Measurements from ENCODE around the gene ASIC2. TPM values are rescaled to one million over a fixed set of nuclear protein-coding genes. Genes with fewer than 3 reads are reported as not detected.

Gene ASIC2
- total RNA-seq, 1 experiment from 2014 or later, result 0.09 TPM

DNA sequence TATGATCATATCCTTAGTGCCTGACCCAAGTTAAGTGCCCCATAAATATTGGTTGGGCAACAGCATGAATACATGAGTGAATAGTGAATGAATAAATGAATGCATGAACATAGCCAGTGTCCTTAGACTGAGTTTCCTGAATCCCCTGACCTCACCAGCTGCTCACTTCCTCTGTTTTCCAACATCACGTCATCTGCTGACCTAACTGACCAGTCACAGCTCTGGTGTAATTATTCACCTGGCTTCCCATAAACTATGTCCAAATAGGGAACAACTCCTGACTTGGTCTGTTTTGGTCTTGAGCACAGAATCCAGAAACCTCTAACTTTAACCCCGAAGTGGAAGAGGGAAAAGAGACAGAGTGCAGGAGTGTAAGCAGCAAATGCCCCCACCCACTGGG is 83.4 kb downstream of the ASIC2 start:
- ChIA-PET CTCF (no interaction called here), POLR2A (ENCODE audit: unreplicated experiment) (no interaction called here)
- no peak overlapping the region for H3K27ac ChIP-seq
- H4K20me1 ChIP-seq (ENCODE audit: insufficient read depth), result no peaks in the 10 kb centered on the region
- intact Hi-C loops (cut with micrococcal nuclease; ENCODE audit: unreplicated experiment), result no loop called here
- no peaks in the 10 kb centered on the region for H3K9me3 ChIP-seq (ENCODE audit: insufficient read depth, low read depth)
- H3K27me3 ChIP-seq (ENCODE audit: insufficient read depth, low read depth), result peaks cover 84% of the 10 kb centered on the region
- H3K36me3 ChIP-seq (ENCODE audit: low read depth), result no peaks in the 10 kb centered on the region
- no TSS peak for BruUV-seq (replicated peaks)
- no peak overlapping the region for H3K4me3 ChIP-seq
- no peaks in the 10 kb centered on the region for H3K4me1 ChIP-seq (replicated peaks; ENCODE audit: insufficient read depth)
- no peak overlapping the region for H2AFZ ChIP-seq
- no peaks in the 10 kb centered on the region for H3K9me2 ChIP-seq (ENCODE audit: insufficient read depth)
- no peak overlapping the region for H3K4me2 ChIP-seq
- TF ChIP-seq, protein P1, sequence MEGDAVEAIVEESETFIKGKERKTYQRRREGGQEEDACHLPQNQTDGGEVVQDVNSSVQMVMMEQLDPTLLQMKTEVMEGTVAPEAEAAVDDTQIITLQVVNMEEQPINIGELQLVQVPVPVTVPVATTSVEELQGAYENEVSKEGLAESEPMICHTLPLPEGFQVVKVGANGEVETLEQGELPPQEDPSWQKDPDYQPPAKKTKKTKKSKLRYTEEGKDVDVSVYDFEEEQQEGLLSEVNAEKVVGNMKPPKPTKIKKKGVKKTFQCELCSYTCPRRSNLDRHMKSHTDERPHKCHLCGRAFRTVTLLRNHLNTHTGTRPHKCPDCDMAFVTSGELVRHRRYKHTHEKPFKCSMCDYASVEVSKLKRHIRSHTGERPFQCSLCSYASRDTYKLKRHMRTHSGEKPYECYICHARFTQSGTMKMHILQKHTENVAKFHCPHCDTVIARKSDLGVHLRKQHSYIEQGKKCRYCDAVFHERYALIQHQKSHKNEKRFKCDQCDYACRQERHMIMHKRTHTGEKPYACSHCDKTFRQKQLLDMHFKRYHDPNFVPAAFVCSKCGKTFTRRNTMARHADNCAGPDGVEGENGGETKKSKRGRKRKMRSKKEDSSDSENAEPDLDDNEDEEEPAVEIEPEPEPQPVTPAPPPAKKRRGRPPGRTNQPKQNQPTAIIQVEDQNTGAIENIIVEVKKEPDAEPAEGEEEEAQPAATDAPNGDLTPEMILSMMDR (conservative IDR thresholded peaks at IDR 0.05), result no peak
- no peak for TF ChIP-seq EZH2 (IDR thresholded peaks at IDR 0.05; ENCODE audit: low read depth)
- no peak for DNase-seq
- no peaks in the 10 kb centered on the region for H3K79me2 ChIP-seq (ENCODE audit: low read depth)
- no peaks in the 10 kb centered on the region for H3F3A ChIP-seq (ENCODE audit: insufficient read depth, low read depth)

DNA sequence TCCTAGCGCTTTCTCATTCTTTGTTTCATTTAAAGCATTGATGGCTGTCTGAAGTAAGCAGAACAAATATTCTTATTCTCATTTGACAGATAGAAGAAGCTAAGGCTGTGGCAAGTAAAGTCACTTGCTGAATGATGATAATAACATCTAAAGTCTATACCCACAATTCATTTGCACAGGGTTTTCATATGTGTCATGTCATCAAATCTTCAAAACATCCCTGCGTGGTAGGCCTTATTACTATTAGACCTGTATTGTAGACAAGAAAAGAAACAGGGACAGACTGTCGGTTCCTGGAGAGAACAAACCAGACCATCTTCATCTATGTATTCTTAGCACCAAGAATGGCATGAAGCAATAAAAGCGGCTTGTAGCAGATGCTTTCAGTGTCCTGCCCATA is 85.9 kb downstream of the ASIC2 start:
- H2AFZ ChIP-seq, result no peak overlapping the region
- H3K4me1 ChIP-seq (replicated peaks; ENCODE audit: insufficient read depth), result no peaks in the 10 kb centered on the region
- H3K79me2 ChIP-seq (ENCODE audit: low read depth), result no peaks in the 10 kb centered on the region
- no peaks in the 10 kb centered on the region for H3K36me3 ChIP-seq (ENCODE audit: low read depth)
- no peak overlapping the region for H3K4me3 ChIP-seq
- peaks cover 63% of the 10 kb centered on the region for H3K27me3 ChIP-seq (ENCODE audit: insufficient read depth, low read depth)
- POLR2A ChIA-PET (ENCODE audit: unreplicated experiment), result no interaction called here
- H3F3A ChIP-seq (ENCODE audit: insufficient read depth, low read depth), result no peaks in the 10 kb centered on the region
- TF ChIP-seq, protein P1 (conservative IDR thresholded peaks at IDR 0.05), result no peak
- no peak for TF ChIP-seq EZH2 (IDR thresholded peaks at IDR 0.05; ENCODE audit: low read depth)
- H3K4me2 ChIP-seq, result no peak overlapping the region
- no peak for DNase-seq
- CTCF ChIA-PET, result no interaction called here
- H4K20me1 ChIP-seq (ENCODE audit: insufficient read depth), result no peaks in the 10 kb centered on the region; the same call in 1 of the 2 replicates
- intact Hi-C loops (cut with micrococcal nuclease; ENCODE audit: unreplicated experiment), result no loop called here
- no peaks in the 10 kb centered on the region for H3K9me2 ChIP-seq (ENCODE audit: insufficient read depth)
- H3K27ac ChIP-seq, result no peak overlapping the region
- BruUV-seq (replicated peaks), result no TSS peak
- no peaks in the 10 kb centered on the region for H3K9me3 ChIP-seq (ENCODE audit: insufficient read depth, low read depth)

DNA sequence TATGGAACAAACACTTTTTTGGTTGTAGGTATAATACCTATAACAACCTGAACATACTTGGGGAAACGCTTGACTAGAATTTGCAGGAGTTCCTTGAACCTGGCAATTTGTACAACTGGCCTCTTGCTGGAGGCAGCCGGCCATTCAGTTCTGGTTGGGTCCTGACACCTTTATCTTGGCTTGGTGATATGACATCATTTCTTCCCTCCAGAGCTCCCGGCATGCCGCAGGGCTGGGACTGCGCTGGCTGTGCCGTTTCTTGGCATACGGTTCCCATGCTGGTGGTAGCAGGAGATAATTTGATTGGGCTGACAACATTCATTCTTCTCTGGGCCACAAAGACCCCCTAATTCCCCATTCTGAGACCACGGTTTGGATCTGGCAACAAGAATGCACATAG is 87.5 kb downstream of the ASIC2 start:
- TF ChIP-seq, protein P1 (conservative IDR thresholded peaks at IDR 0.05), result no peak
- no peak for TF ChIP-seq EZH2 (IDR thresholded peaks at IDR 0.05; ENCODE audit: low read depth)
- peaks cover 47% of the 10 kb centered on the region for H3K27me3 ChIP-seq (ENCODE audit: insufficient read depth, low read depth)
- H3K4me2 ChIP-seq, result no peak overlapping the region
- no TSS peak for BruUV-seq (replicated peaks)
- intact Hi-C loops (cut with micrococcal nuclease; ENCODE audit: unreplicated experiment), result no loop called here
- no peak for DNase-seq
- ChIA-PET POLR2A (ENCODE audit: unreplicated experiment) (no interaction called here), CTCF (no interaction called here)
- no peaks in the 10 kb centered on the region for H3K9me2 ChIP-seq (ENCODE audit: insufficient read depth)
- H4K20me1 ChIP-seq (ENCODE audit: insufficient read depth), result no peaks in the 10 kb centered on the region; the same call in 1 of the 2 replicates
- H3K79me2 ChIP-seq (ENCODE audit: low read depth), result no peaks in the 10 kb centered on the region
- H3F3A ChIP-seq (ENCODE audit: insufficient read depth, low read depth), result no peaks in the 10 kb centered on the region
- H3K36me3 ChIP-seq (ENCODE audit: low read depth), result no peaks in the 10 kb centered on the region
- no peaks in the 10 kb centered on the region for H3K4me1 ChIP-seq (replicated peaks; ENCODE audit: insufficient read depth)
- no peaks in the 10 kb centered on the region for H3K9me3 ChIP-seq (ENCODE audit: insufficient read depth, low read depth)
- no peak overlapping the region for H3K4me3 ChIP-seq
- H3K27ac ChIP-seq, result no peak overlapping the region
- H2AFZ ChIP-seq, result no peak overlapping the region
